ENCODE results near the gene ACSL5.
A peak's percentile ranks its signal among the peaks of the same experiment; 100 is the strongest.

Gene ACSL5

GRCh38 chr10:112373912-112374338, at the start of gene ACSL5:
Gene ACSL5 (plus strand): TSS chr10:112374116. CDS start chr10:112394947, 20,831 bp downstream.
- no peaks in the 10 kb centered on the region for H3K27me3 ChIP-seq (ENCODE audit: control insufficient read depth in 2 of 2, insufficient read depth in 2 of 2, low read length in 2 of 2)
- peaks cover 4 to 5% of the 10 kb centered on the region in 2 donors for H3K36me3 ChIP-seq (ENCODE audit: control insufficient read depth in 2 of 2, insufficient read depth in 2 of 2, low read length in 2 of 2)
- H3K9me3 ChIP-seq (ENCODE audit: control insufficient read depth in 2 of 2, low read length in 2 of 2): no peaks in the 10 kb centered on the region
- H3K4me1 ChIP-seq (ENCODE audit: control insufficient read depth in 2 of 2, insufficient read depth in 2 of 2, low read length in 2 of 2): peaks cover 32 to 36% of the 10 kb centered on the region in 2 donors
- peak within 1 kb of the TSS; percentile 94 to 97 for H3K27ac ChIP-seq (ENCODE audit: low read depth in 2 of 2, low read length in 2 of 2)
- H3K9ac ChIP-seq (ENCODE audit: low read depth in 1 of 2, low read length in 2 of 2): peak within 1 kb of the TSS; percentile 83 to 94
- peak within 1 kb of the TSS; percentile 90 for H3K4me3 ChIP-seq (ENCODE audit: low read length in 2 of 2)

- Histone ChIP-seq H3K4me3 (ENCODE audit: low read length in 2 of 2) (no peak overlapping the region), H3K9ac (ENCODE audit: low read depth in 1 of 2, low read length in 2 of 2) (no peak overlapping the region), H3K36me3 (ENCODE audit: control insufficient read depth in 2 of 2, insufficient read depth in 2 of 2, low read length in 2 of 2) (no peaks in the 10 kb centered on the region), H3K9me3 (ENCODE audit: control insufficient read depth in 2 of 2, low read length in 2 of 2) (no peaks in the 10 kb centered on the region), H3K27me3 (ENCODE audit: control insufficient read depth in 2 of 2, insufficient read depth in 2 of 2, low read length in 2 of 2) (no peaks in the 10 kb centered on the region), H3K27ac (ENCODE audit: low read depth in 2 of 2, low read length in 2 of 2) (no peak overlapping the region), H3K4me1 (ENCODE audit: control insufficient read depth in 2 of 2, insufficient read depth in 2 of 2, low read length in 2 of 2) (peaks cover 7 to 28% of the 10 kb centered on the region in 2 donors)
Measured at GRCh38 chr10:112327678-112328077, 46.2 kb upstream of the ACSL5 start.

GRCh38 chr10:112330162-112330561, 43.8 kb upstream of the ACSL5 start:
- H3K4me3 ChIP-seq (ENCODE audit: low read length in 2 of 2): no peak overlapping the region
- H3K9me3 ChIP-seq (ENCODE audit: control insufficient read depth in 2 of 2, low read length in 2 of 2): no peaks in the 10 kb centered on the region
- H3K9ac ChIP-seq (ENCODE audit: low read depth in 1 of 2, low read length in 2 of 2): no peak overlapping the region
- H3K36me3 ChIP-seq (ENCODE audit: control insufficient read depth in 2 of 2, insufficient read depth in 2 of 2, low read length in 2 of 2): no peaks in the 10 kb centered on the region
- peaks cover 13 to 50% of the 10 kb centered on the region in 2 donors for H3K4me1 ChIP-seq (ENCODE audit: control insufficient read depth in 2 of 2, insufficient read depth in 2 of 2, low read length in 2 of 2)
- H3K27me3 ChIP-seq (ENCODE audit: control insufficient read depth in 2 of 2, insufficient read depth in 2 of 2, low read length in 2 of 2): no peaks in the 10 kb centered on the region
- peak overlapping the region in 1 of 2 donors; percentile 74 for H3K27ac ChIP-seq (ENCODE audit: low read depth in 2 of 2, low read length in 2 of 2)

- no peaks in the 10 kb centered on the region for H3K36me3 ChIP-seq (ENCODE audit: control insufficient read depth in 2 of 2, insufficient read depth in 2 of 2, low read length in 2 of 2)
- H3K4me3 ChIP-seq (ENCODE audit: low read length in 2 of 2): no peak overlapping the region
- H3K9me3 ChIP-seq (ENCODE audit: control insufficient read depth in 2 of 2, low read length in 2 of 2): no peaks in the 10 kb centered on the region
- H3K9ac ChIP-seq (ENCODE audit: low read depth in 1 of 2, low read length in 2 of 2): no peak overlapping the region
- peaks cover 17 to 55% of the 10 kb centered on the region in 2 donors for H3K4me1 ChIP-seq (ENCODE audit: control insufficient read depth in 2 of 2, insufficient read depth in 2 of 2, low read length in 2 of 2)
- H3K27ac ChIP-seq (ENCODE audit: low read depth in 2 of 2, low read length in 2 of 2): peak overlapping the region in 1 of 2 donors; percentile 74
- H3K27me3 ChIP-seq (ENCODE audit: control insufficient read depth in 2 of 2, insufficient read depth in 2 of 2, low read length in 2 of 2): no peaks in the 10 kb centered on the region
Measured at GRCh38 chr10:112330607-112331160, 43.2 kb upstream of the ACSL5 start.

- H3K27ac ChIP-seq (ENCODE audit: low read depth in 2 of 2, low read length in 2 of 2): peak overlapping the region; percentile 95 to 98
- H3K27me3 ChIP-seq (ENCODE audit: control insufficient read depth in 2 of 2, insufficient read depth in 2 of 2, low read length in 2 of 2): no peaks in the 10 kb centered on the region
- no peaks in the 10 kb centered on the region for H3K9me3 ChIP-seq (ENCODE audit: control insufficient read depth in 2 of 2, low read length in 2 of 2)
- peak overlapping the region in 1 of 2 donors; percentile 9 for H3K9ac ChIP-seq (ENCODE audit: low read depth in 1 of 2, low read length in 2 of 2)
- H3K36me3 ChIP-seq (ENCODE audit: control insufficient read depth in 2 of 2, insufficient read depth in 2 of 2, low read length in 2 of 2): no peaks in the 10 kb centered on the region
- no peak overlapping the region for H3K4me3 ChIP-seq (ENCODE audit: low read length in 2 of 2)
- H3K4me1 ChIP-seq (ENCODE audit: control insufficient read depth in 2 of 2, insufficient read depth in 2 of 2, low read length in 2 of 2): peaks cover 26 to 65% of the 10 kb centered on the region in 2 donors
Measured at GRCh38 chr10:112332022-112332421, 41.9 kb upstream of the ACSL5 start.

GRCh38 chr10:112332509-112333228, 41.2 kb upstream of the ACSL5 start:
- H3K9me3 ChIP-seq (ENCODE audit: control insufficient read depth in 2 of 2, low read length in 2 of 2): no peaks in the 10 kb centered on the region
- peak overlapping the region in 1 of 2 donors; percentile 13 for H3K9ac ChIP-seq (ENCODE audit: low read depth in 1 of 2, low read length in 2 of 2)
- H3K4me1 ChIP-seq (ENCODE audit: control insufficient read depth in 2 of 2, insufficient read depth in 2 of 2, low read length in 2 of 2): peaks cover 26 to 65% of the 10 kb centered on the region in 2 donors
- H3K27me3 ChIP-seq (ENCODE audit: control insufficient read depth in 2 of 2, insufficient read depth in 2 of 2, low read length in 2 of 2): no peaks in the 10 kb centered on the region
- peak overlapping the region; percentile 95 to 98 for H3K27ac ChIP-seq (ENCODE audit: low read depth in 2 of 2, low read length in 2 of 2)
- no peaks in the 10 kb centered on the region for H3K36me3 ChIP-seq (ENCODE audit: control insufficient read depth in 2 of 2, insufficient read depth in 2 of 2, low read length in 2 of 2)
- no peak overlapping the region for H3K4me3 ChIP-seq (ENCODE audit: low read length in 2 of 2)

GRCh38 chr10:112333452-112333851, 40.5 kb upstream of the ACSL5 start:
- Histone ChIP-seq H3K9me3 (ENCODE audit: control insufficient read depth in 2 of 2, low read length in 2 of 2) (no peaks in the 10 kb centered on the region), H3K27ac (ENCODE audit: low read depth in 2 of 2, low read length in 2 of 2) (peak overlapping the region; percentile 95 to 98), H3K36me3 (ENCODE audit: control insufficient read depth in 2 of 2, insufficient read depth in 2 of 2, low read length in 2 of 2) (no peaks in the 10 kb centered on the region), H3K4me1 (ENCODE audit: control insufficient read depth in 2 of 2, insufficient read depth in 2 of 2, low read length in 2 of 2) (peaks cover 32 to 65% of the 10 kb centered on the region in 2 donors), H3K9ac (ENCODE audit: low read depth in 1 of 2, low read length in 2 of 2) (peak overlapping the region in 1 of 2 donors; percentile 64), H3K27me3 (ENCODE audit: control insufficient read depth in 2 of 2, insufficient read depth in 2 of 2, low read length in 2 of 2) (no peaks in the 10 kb centered on the region), H3K4me3 (ENCODE audit: low read length in 2 of 2) (no peak overlapping the region)

- H3K36me3 ChIP-seq (ENCODE audit: control insufficient read depth in 2 of 2, insufficient read depth in 2 of 2, low read length in 2 of 2): no peaks in the 10 kb centered on the region
- no peaks in the 10 kb centered on the region for H3K27me3 ChIP-seq (ENCODE audit: control insufficient read depth in 2 of 2, insufficient read depth in 2 of 2, low read length in 2 of 2)
- no peaks in the 10 kb centered on the region for H3K9me3 ChIP-seq (ENCODE audit: control insufficient read depth in 2 of 2, low read length in 2 of 2)
- H3K4me3 ChIP-seq (ENCODE audit: low read length in 2 of 2): peak overlapping the region; percentile 16 to 48
- peak overlapping the region; percentile 95 to 98 for H3K27ac ChIP-seq (ENCODE audit: low read depth in 2 of 2, low read length in 2 of 2)
- peaks cover 39 to 71% of the 10 kb centered on the region in 2 donors for H3K4me1 ChIP-seq (ENCODE audit: control insufficient read depth in 2 of 2, insufficient read depth in 2 of 2, low read length in 2 of 2)
- H3K9ac ChIP-seq (ENCODE audit: low read depth in 1 of 2, low read length in 2 of 2): peak overlapping the region; percentile 43 to 64
Measured at GRCh38 chr10:112335111-112335867, 38.6 kb upstream of the ACSL5 start.

GRCh38 chr10:112335868-112336265, 38.0 kb upstream of the ACSL5 start:
- Histone ChIP-seq H3K4me3 (ENCODE audit: low read length in 2 of 2) (peak overlapping the region in 1 of 2 donors; percentile 16), H3K9ac (ENCODE audit: low read depth in 1 of 2, low read length in 2 of 2) (peak overlapping the region; percentile 60 to 64), H3K4me1 (ENCODE audit: control insufficient read depth in 2 of 2, insufficient read depth in 2 of 2, low read length in 2 of 2) (peaks cover 33 to 65% of the 10 kb centered on the region in 2 donors), H3K9me3 (ENCODE audit: control insufficient read depth in 2 of 2, low read length in 2 of 2) (no peaks in the 10 kb centered on the region), H3K27me3 (ENCODE audit: control insufficient read depth in 2 of 2, insufficient read depth in 2 of 2, low read length in 2 of 2) (no peaks in the 10 kb centered on the region), H3K36me3 (ENCODE audit: control insufficient read depth in 2 of 2, insufficient read depth in 2 of 2, low read length in 2 of 2) (no peaks in the 10 kb centered on the region), H3K27ac (ENCODE audit: low read depth in 2 of 2, low read length in 2 of 2) (peak overlapping the region; percentile 95 to 98)

All from mucosa of rectum (tissue), 2 donors.